Colonic mucosa (tissue), 4 donors: ENCODE results near the gene SPATA13. TPM values are rescaled to one million over a fixed set of nuclear protein-coding genes. Genes with fewer than 3 reads are reported as not detected.

ENCODE experiments used
- DNase-seq: peaks from one replicate; pipeline ENCODE4 v3.0.0-alpha.2; 2020
- H3K27ac ChIP-seq: fragments of 200-600 bp; one replicate; pipeline ENCODE4 v1.8.0; 2021
- H3K27me3 ChIP-seq: fragments of 200-600 bp; one replicate; pipeline ENCODE4 v1.8.0; 2021
- H3K36me3 ChIP-seq: fragments of 200-600 bp; one replicate; pipeline ENCODE4 v1.8.0; 2021
- H3K4me1 ChIP-seq: fragments of 200-600 bp; one replicate; pipeline ENCODE4 v1.8.0; 2021; ENCODE audit warnings: mild to moderate bottlenecking
- H3K4me3 ChIP-seq: fragments of 200-600 bp; one replicate; pipeline ENCODE4 v1.8.0; 2021
- H3K9ac ChIP-seq, 2 donors: one replicate each; pipeline ENCODE4 v1.7.0; 2013; ENCODE audit warnings: control low read depth in 2 of 2, low read depth in 2 of 2, low read length in 2 of 2
- H3K9me3 ChIP-seq: fragments of 200-600 bp; one replicate; pipeline ENCODE4 v1.8.0; 2021
- CTCF ChIP-seq: fragments of 200-600 bp; IDR thresholded peaks from one replicate; pipeline ENCODE4 v1.8.0; 2022; ENCODE audit warnings: antibody characterized with exemption, mild to moderate bottlenecking
- intact Hi-C: fragments of 100-400 bp; cut with DNase I; formaldehyde crosslinking; loops from one replicate; pipeline ENCODE4 v1.14.1; 2022
- total RNA-seq, 2 donors: library from RNA; stranded (reverse); fragmentation: NEBNext Ultra II Directional in 1 of 2; extraction: Animal tissue kit (Norgen Biotek cat#: 25700) in 1 of 2; gene quantifications; one replicate each; pipeline ENCODE4 v1.2.1, GENCODE V29; 2021
- donor health status: healthy.
- donor health status: DM: no; HTN: no; CAD: no.
- donor health status: DM: no; HTN: no; CAD: no.

The SPATA13 gene
- total RNA-seq, 2 donors from 2014 or later, result 41.5 to 43.8 TPM

DNA sequence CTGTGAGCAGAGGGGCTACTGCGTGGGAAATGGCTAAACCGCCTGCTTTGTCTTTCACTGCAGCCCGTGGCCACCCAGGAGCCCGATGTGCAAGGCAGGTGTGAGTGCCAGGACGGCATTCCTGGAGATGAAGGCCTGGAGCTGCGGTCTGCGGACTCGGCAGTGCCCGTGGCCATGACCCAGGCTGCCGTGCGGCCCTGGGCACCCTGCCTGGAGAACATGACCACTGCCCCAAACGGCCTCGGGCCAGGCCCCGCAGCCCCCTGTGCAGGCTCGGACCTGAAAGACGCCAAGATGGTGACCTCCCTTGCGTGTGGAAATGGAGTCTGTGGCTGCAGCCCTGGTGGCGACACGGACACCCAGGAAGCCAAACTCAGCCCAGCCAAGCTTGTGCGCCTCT lies 62.2 kb downstream of the SPATA13 start:
- TF ChIP-seq CTCF, result no peak
- Histone ChIP-seq H3K27ac (no peak overlapping the region), H3K4me3 (no peak overlapping the region), H3K9ac (no peak overlapping the region), H3K9me3 (no peaks in the 10 kb centered on the region), H3K4me1 (no peaks in the 10 kb centered on the region), H3K27me3 (no peaks in the 10 kb centered on the region), H3K36me3 (no peaks in the 10 kb centered on the region)
- DNase-seq, result no peak
- intact Hi-C loops, result no loop called here

DNA sequence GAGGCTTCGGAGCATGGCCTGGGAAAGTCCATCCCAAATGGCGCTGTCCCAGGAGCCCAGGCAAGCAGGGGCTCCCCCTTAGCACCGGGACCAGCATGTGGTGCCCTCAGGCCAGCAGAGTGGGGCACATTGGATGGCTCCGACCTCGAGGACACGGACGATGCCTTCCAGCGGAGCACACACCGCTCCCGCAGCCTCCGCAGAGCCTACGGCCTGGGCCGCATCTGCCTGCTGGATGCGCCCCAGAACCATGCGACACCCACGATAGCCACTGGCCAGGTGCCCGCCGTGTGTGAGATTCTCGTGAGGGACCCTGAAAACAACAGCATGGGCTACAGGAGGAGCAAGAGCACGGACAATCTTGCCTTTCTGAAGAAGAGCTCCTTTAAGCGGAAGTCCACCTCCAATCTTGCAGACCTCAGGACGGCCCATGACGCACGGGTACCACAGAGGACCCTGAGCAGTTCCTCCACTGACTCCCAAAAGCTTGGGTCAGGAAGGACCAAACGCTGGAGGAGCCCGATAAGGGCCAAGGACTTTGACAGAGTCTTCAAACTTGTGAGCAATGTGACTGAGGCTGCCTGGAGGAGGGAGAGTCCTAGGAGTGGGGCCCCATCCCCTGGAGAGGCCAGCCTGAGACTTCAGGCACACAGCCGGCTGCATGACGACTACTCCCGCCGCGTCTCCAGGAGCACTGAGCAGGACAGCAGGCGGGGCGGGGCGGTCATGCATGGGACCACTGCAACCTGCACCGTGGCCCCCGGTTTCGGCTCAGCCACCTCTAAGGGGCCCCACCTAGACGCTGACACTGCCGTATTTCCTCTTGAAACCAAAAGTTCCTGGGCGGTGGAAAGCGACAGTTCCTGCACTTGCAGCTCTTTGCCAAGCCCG lies 63.1 kb downstream of the SPATA13 start:
- Histone ChIP-seq H3K27me3 (no peaks in the 10 kb centered on the region), H3K9ac (no peak overlapping the region), H3K4me3 (no peak overlapping the region), H3K4me1 (no peaks in the 10 kb centered on the region), H3K9me3 (no peaks in the 10 kb centered on the region), H3K27ac (no peak overlapping the region), H3K36me3 (no peaks in the 10 kb centered on the region)
- TF ChIP-seq CTCF, result no peak
- DNase-seq, result no peak
- intact Hi-C loops, result no loop called here

DNA sequence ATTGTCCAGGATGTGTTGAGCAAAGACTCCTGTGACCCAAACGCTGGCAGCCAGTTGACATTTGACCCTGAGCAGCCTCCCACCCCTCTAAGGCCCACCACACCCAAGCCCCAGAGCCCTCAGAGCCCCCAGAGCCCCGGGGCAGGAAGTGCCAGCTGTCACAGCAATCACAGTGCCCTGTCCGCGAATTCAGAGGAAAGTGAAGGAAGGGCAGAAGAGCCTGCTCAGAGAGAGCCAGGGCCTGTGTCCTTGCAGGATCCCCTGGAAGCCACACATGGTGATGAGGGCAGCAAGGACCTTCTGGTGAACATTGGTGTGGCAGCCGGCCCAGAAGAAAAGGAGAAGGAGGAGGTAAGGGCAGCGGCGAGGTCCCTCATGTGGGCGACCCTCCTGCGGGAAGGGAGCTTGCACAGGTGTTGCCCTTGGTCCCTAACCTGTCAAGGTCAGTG lies 63.7 kb downstream of the SPATA13 start:
- no peak overlapping the region for H3K27ac ChIP-seq
- no peaks in the 10 kb centered on the region for H3K27me3 ChIP-seq
- intact Hi-C loops, result no loop called here
- H3K36me3 ChIP-seq, result no peaks in the 10 kb centered on the region
- no peaks in the 10 kb centered on the region for H3K4me1 ChIP-seq
- no peaks in the 10 kb centered on the region for H3K9me3 ChIP-seq
- no peak overlapping the region for H3K4me3 ChIP-seq
- DNase-seq, result no peak
- no peak for TF ChIP-seq CTCF
- H3K9ac ChIP-seq, result no peak overlapping the region

- Histone ChIP-seq H3K36me3 (no peaks in the 10 kb centered on the region), H3K4me3 (no peak overlapping the region), H3K27ac (no peak overlapping the region), H3K27me3 (no peaks in the 10 kb centered on the region), H3K9me3 (no peaks in the 10 kb centered on the region), H3K9ac (no peak overlapping the region), H3K4me1 (no peaks in the 10 kb centered on the region)
- DNase-seq, result no peak
- intact Hi-C loops, result no loop called here
- no peak for TF ChIP-seq CTCF
Observed at GRCh38 chr13:24225062-24225461, 64.5 kb downstream of the SPATA13 start.

DNA sequence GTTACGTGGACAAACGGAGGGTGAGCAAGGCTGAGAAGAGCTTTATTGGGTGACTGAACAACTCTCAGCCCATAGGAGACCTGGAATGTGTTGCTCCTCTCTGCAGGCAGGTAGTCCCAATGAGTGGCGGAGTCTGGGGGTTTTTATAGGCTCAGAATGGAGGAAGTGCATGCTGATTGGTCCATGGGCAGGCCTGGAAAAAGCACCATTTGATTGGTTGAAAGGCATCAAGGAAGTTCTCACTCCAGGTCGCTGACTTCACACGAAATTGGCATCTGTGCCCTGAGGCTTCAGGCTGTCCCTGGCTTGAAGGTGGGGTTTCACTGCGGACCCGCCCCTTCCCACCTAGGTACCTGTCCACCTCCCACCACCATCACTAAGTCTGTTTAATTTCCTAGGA lies 65.4 kb downstream of the SPATA13 start:
- Histone ChIP-seq H3K4me3 (no peak overlapping the region), H3K9ac (no peak overlapping the region), H3K9me3 (no peaks in the 10 kb centered on the region), H3K27ac (no peak overlapping the region), H3K36me3 (no peaks in the 10 kb centered on the region), H3K27me3 (no peaks in the 10 kb centered on the region), H3K4me1 (no peaks in the 10 kb centered on the region)
- no peak for TF ChIP-seq CTCF
- no peak for DNase-seq
- intact Hi-C loops, result no loop called here
